Liver (tissue), 9 donors: ENCODE data around the gene ZXDC. TPM values are rescaled to one million over a fixed set of nuclear protein-coding genes. Genes with fewer than 3 reads are reported as not detected.

Experiments
- DNase-seq: peaks from one replicate; pipeline ENCODE4 v3.0.0-alpha.2; 2017; ENCODE audit warnings: low spot score
- H3K27ac ChIP-seq, 2 donors: one replicate each; pipeline ENCODE4 v1.7.0; 2013; ENCODE audit warnings: inconsistent platforms in 2 of 2, low read length in 2 of 2, control low read depth in 1 of 2, low read depth in 1 of 2, mild to moderate bottlenecking in 1 of 2
- H3K27me3 ChIP-seq, 4 donors: one replicate each; pipeline versions ENCODE4 v1.6.1 to v1.7.0; 2013; ENCODE audit warnings: low read length in 3 of 4, inconsistent platforms in 1 of 4, mild to moderate bottlenecking in 1 of 4, moderate library complexity in 1 of 4; ENCODE audit not compliant: control insufficient read depth in 4 of 4, insufficient read depth in 4 of 4
- H3K36me3 ChIP-seq, 4 donors: one replicate each; pipeline versions ENCODE4 v1.6.1 to v1.7.0; 2013; ENCODE audit warnings: low read length in 3 of 4, mild to moderate bottlenecking in 3 of 4, low read depth in 1 of 4, moderate library complexity in 1 of 4; ENCODE audit not compliant: control insufficient read depth in 4 of 4, insufficient read depth in 3 of 4
- H3K4me1 ChIP-seq, 4 donors: one replicate each; pipeline versions ENCODE4 v1.6.1 to v1.7.0; 2013; ENCODE audit warnings: low read length in 3 of 4, mild to moderate bottlenecking in 3 of 4, moderate library complexity in 1 of 4; ENCODE audit not compliant: control insufficient read depth in 4 of 4, insufficient read depth in 4 of 4
- H3K4me3 ChIP-seq, 3 donors: one replicate each; pipeline versions ENCODE4 v1.6.1 to v1.7.0; 2013; ENCODE audit warnings: low read length in 3 of 3, control low read depth in 1 of 3, low read depth in 1 of 3, mild to moderate bottlenecking in 1 of 3
- H3K9ac ChIP-seq, 2 donors: one replicate each; pipeline ENCODE4 v1.7.0; 2013; ENCODE audit warnings: low read length in 2 of 2, mild to moderate bottlenecking in 2 of 2, moderate library complexity in 2 of 2, control low read depth in 1 of 2, low read depth in 1 of 2
- H3K9me3 ChIP-seq, 4 donors: one replicate each; pipeline versions ENCODE4 v1.6.1 to v1.7.0; 2013; ENCODE audit warnings: low read length in 3 of 4; ENCODE audit not compliant: control insufficient read depth in 4 of 4
- FOXA1 ChIP-seq: IDR thresholded peaks from 2 replicates; pipeline ENCODE4 v1.6.1; 2016; ENCODE audit warnings: antibody characterized with exemption
- FOXA2 ChIP-seq: IDR thresholded peaks from 2 replicates; pipeline ENCODE4 v1.6.1; 2016; ENCODE audit warnings: antibody characterized with exemption
- GABPA ChIP-seq, 2 donors: IDR thresholded peaks in 1 of 2; conservative IDR thresholded peaks in 1 of 2; 2 replicates each; pipeline ENCODE4 v1.6.1; 2016; ENCODE audit warnings: antibody characterized with exemption in 2 of 2, mild to moderate bottlenecking in 1 of 2, moderate library complexity in 1 of 2
- HNF4A ChIP-seq, 2 donors: conservative IDR thresholded peaks; 2 replicates each; pipeline ENCODE4 v1.6.1; 2016; ENCODE audit warnings: antibody characterized with exemption in 2 of 2, mild to moderate bottlenecking in 2 of 2
- JUND ChIP-seq, 2 donors: IDR thresholded peaks; 2 replicates each; pipeline ENCODE4 v1.6.1; 2016; ENCODE audit warnings: antibody characterized with exemption in 2 of 2
- NR2F2 ChIP-seq: IDR thresholded peaks from 2 replicates; pipeline ENCODE4 v1.6.1; 2016; ENCODE audit warnings: antibody characterized with exemption
- RAD21 ChIP-seq, 2 donors: IDR thresholded peaks; 2 replicates each; pipeline ENCODE4 v1.6.1; 2016; ENCODE audit warnings: antibody characterized with exemption in 2 of 2, mild to moderate bottlenecking in 2 of 2
- REST ChIP-seq: IDR thresholded peaks from 2 replicates; pipeline ENCODE4 v1.6.1; 2016; ENCODE audit warnings: antibody characterized with exemption, mild to moderate bottlenecking
- RXRA ChIP-seq, 2 donors: IDR thresholded peaks; 2 replicates each; pipeline ENCODE4 v1.6.1; 2017 to 2018; ENCODE audit warnings: antibody characterized with exemption in 2 of 2, mild to moderate bottlenecking in 1 of 2
- SP1 ChIP-seq: IDR thresholded peaks from 2 replicates; pipeline ENCODE4 v1.6.1; 2018; ENCODE audit warnings: antibody characterized with exemption, mild to moderate bottlenecking
- TAF1 ChIP-seq: conservative IDR thresholded peaks from 2 replicates; pipeline ENCODE4 v1.6.1; 2016; ENCODE audit warnings: antibody characterized with exemption, mild to moderate bottlenecking
- YY1 ChIP-seq: IDR thresholded peaks from 2 replicates; pipeline ENCODE4 v1.6.1; 2016; ENCODE audit warnings: antibody characterized with exemption, mild to moderate bottlenecking
- ZBTB33 ChIP-seq: IDR thresholded peaks from 2 replicates; pipeline ENCODE4 v1.6.1; 2016; ENCODE audit warnings: antibody characterized with exemption
- WGBS: extraction: QIAGEN DNeasy Blood & Tissue Kit; methylation state at CpG from one replicate; pipeline ENCODE4 v1.1.7; 2013; 5-methylcytosine and 5-hydroxymethylcytosine counted together
- polyA plus RNA-seq, 2 donors: library from polyadenylated mRNA; stranded (reverse) in 1 of 2; unstranded in 1 of 2; fragments of 200-250 nt in 1 of 2; fragments of >200 nt in 1 of 2; fragmentation: Nextera tagmentation in 1 of 2; extraction: Ambion mirVana in 1 of 2; gene quantifications; one replicate each; pipeline versions ENCODE4 v1.2.1 to v1.2.3, GENCODE V29; 2013 to 2015
- total RNA-seq, 2 donors: library from RNA; depleted of rRNA; stranded (reverse); fragments of >200 nt; gene quantifications; one replicate each; pipeline ENCODE4 v1.2.3, GENCODE V29; 2014
- TF ChIP-seq, protein P1 (sequence below): IDR thresholded peaks from 2 replicates; pipeline ENCODE4 v1.6.1; 2016; ENCODE audit warnings: antibody characterized with exemption
- TF ChIP-seq, protein P2 (sequence below): IDR thresholded peaks from 2 replicates; pipeline ENCODE4 v1.6.1; 2016; ENCODE audit warnings: antibody characterized with exemption
- donor health status: healthy.
- donor health status: healthy.
- donor health status: healthy.
- donor health status: healthy.
- donor health status: healthy.

Gene ZXDC
- total and polyA plus RNA-seq, 4 donors, result 7.0 to 42.3 (median 13.9) TPM

GRCh38 chr3:126397610-126398422 is 77.9 kb downstream of the ZXDC start:
- DNase-seq, result no peak
- Histone ChIP-seq H3K36me3 (no peaks in the 10 kb centered on the region), H3K27me3 (peaks cover 0 to 2% (median 0%) of the 10 kb centered on the region in 4 donors), H3K4me1 (no peaks in the 10 kb centered on the region), H3K4me3 (no peak overlapping the region), H3K27ac (no peak overlapping the region), H3K9ac (no peak overlapping the region), H3K9me3 (no peaks in the 10 kb centered on the region)
- TF ChIP-seq, protein P1, sequence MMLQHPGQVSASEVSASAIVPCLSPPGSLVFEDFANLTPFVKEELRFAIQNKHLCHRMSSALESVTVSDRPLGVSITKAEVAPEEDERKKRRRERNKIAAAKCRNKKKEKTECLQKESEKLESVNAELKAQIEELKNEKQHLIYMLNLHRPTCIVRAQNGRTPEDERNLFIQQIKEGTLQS, result no peak
- WGBS, result 95% methylated on average over 13 of the region's 13 CpGs

GRCh38 chr3:126396536-126396935 is 79.2 kb downstream of the ZXDC start:
- 94% methylated on average over 5 of the region's 5 CpGs for WGBS
- no peaks in the 10 kb centered on the region for H3K36me3 ChIP-seq
- no peak for DNase-seq
- H3K4me1 ChIP-seq, result no peaks in the 10 kb centered on the region
- no peaks in the 10 kb centered on the region for H3K9me3 ChIP-seq
- no peak overlapping the region for H3K4me3 ChIP-seq
- no peak for TF ChIP-seq RAD21 (IDR thresholded peaks at IDR 0.05)
- no peak for TF ChIP-seq GABPA (IDR thresholded peaks at IDR 0.05 in 1 of 2, conservative IDR thresholded peaks at IDR 0.05 in 1 of 2)
- TF ChIP-seq FOXA2, result no peak
- no peak for TF ChIP-seq TAF1
- no peak for TF ChIP-seq YY1
- TF ChIP-seq NR2F2, result no peak
- TF ChIP-seq RXRA (IDR thresholded peaks at IDR 0.05), result no peak
- TF ChIP-seq, protein P2, sequence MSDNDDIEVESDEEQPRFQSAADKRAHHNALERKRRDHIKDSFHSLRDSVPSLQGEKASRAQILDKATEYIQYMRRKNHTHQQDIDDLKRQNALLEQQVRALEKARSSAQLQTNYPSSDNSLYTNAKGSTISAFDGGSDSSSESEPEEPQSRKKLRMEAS, result no peak
- no peak for TF ChIP-seq REST
- TF ChIP-seq FOXA1, result no peak
- TF ChIP-seq SP1, result no peak
- TF ChIP-seq JUND (IDR thresholded peaks at IDR 0.05), result no peak
- no peak for TF ChIP-seq HNF4A (conservative IDR thresholded peaks at IDR 0.05)
- no peak for TF ChIP-seq ZBTB33
- no peak overlapping the region for H3K9ac ChIP-seq
- peaks cover 0 to 2% (median 0%) of the 10 kb centered on the region in 4 donors for H3K27me3 ChIP-seq
- no peak overlapping the region for H3K27ac ChIP-seq
